GM12878 (cell line): ENCODE data around the gene GSAP. TPM values are rescaled to one million over a fixed set of nuclear protein-coding genes. Genes with fewer than 3 reads are reported as not detected.
"Not testable (repeated sequence)": the region's sequence is repeated elsewhere in the genome, so short reads cannot be mapped to it uniquely, and the experiment has no call there.

Source experiments
- ATAC-seq: fragments of 200-7000 bp; cut with Tn5 transposase; 3 replicates; pipeline ENCODE4 v1.9.1; 2020; ENCODE audit warnings: mild to moderate bottlenecking, moderate library complexity
- BruUV-seq: library from RNA; stranded (reverse); fragments of 400-500 nt; replicated peaks from 2 replicates; lab custom pipeline; 2021; lab: Mats Ljungman, UMichigan
- CTCF ChIA-PET: fragments of 300-600 bp; sonication (Branson Sonifier 250); formaldehyde crosslinking; extraction: SDS; loops from one replicate; lab custom pipeline; 2021; ENCODE audit warnings: inconsistent platforms; lab: Yijun Ruan, JAX
- POLR2A ChIA-PET: fragments of 350-600 bp; formaldehyde crosslinking; extraction: SDS; loops from one replicate; lab custom pipeline; 2021; ENCODE audit warnings: inconsistent platforms; lab: Charles Lee
- RAD21 ChIA-PET: fragments of 300-600 bp; sonication (Branson Sonifier 250); formaldehyde crosslinking; loops from one replicate; lab custom pipeline; 2023; ENCODE audit warnings: antibody characterized with exemption; ENCODE audit not compliant: unreplicated experiment; lab: Charles Lee
- SMC1A ChIA-PET: fragments of 300-600 bp; sonication (Branson Sonifier 250); formaldehyde crosslinking; loops from one replicate; lab custom pipeline; 2023; ENCODE audit not compliant: unreplicated experiment, uncharacterized antibody; lab: Charles Lee
- DNase-seq: peaks from one replicate; pipeline ENCODE4 v3.0.0-alpha.2; 2011; ENCODE audit warnings: low read depth, low spot score
- FAIRE-seq: peaks from 3 replicates; lab custom pipeline; 2011; peaks lifted over from hg19 to GRCh38; lab: Jason Lieb, UNC
- H2AFZ ChIP-seq: 2 replicates; pipeline ENCODE4 v1.6.0; 2011; ENCODE audit warnings: low read depth, low read length, control low read depth; ENCODE audit not compliant: control insufficient read depth
- H3K27ac ChIP-seq: 2 replicates; pipeline ENCODE4 v1.5.1; 2011; ENCODE audit warnings: control low read depth; ENCODE audit not compliant: control insufficient read depth, insufficient read depth
- H3K27me3 ChIP-seq, 2 experiments: replicated peaks in 1 of 2; 2 replicates each; pipeline versions ENCODE4 v1.6.0 to v1.6.1; 2011; ENCODE audit warnings: low read length in 1 of 2; ENCODE audit not compliant: control insufficient read depth in 2 of 2, insufficient read depth in 2 of 2
- H3K36me3 ChIP-seq, 2 experiments: 2 replicates each; pipeline ENCODE4 v1.5.1; 2011; ENCODE audit warnings: low read length in 1 of 2; ENCODE audit not compliant: control insufficient read depth in 2 of 2, insufficient read depth in 2 of 2
- H3K4me1 ChIP-seq: 2 replicates; pipeline ENCODE4 v1.6.1; 2011; ENCODE audit warnings: mild to moderate bottlenecking, low read length, moderate library complexity, mixed read lengths; ENCODE audit not compliant: control insufficient read depth, insufficient read depth
- H3K4me2 ChIP-seq: 2 replicates; pipeline ENCODE4 v1.6.0; 2011; ENCODE audit warnings: control low read depth; ENCODE audit not compliant: control insufficient read depth, insufficient read depth
- H3K4me3 ChIP-seq: fragments of 200-600 bp; sonication (generic); 2 replicates; pipeline ENCODE4 v1.5.1; 2016
- H3K79me2 ChIP-seq: 2 replicates; pipeline ENCODE4 v1.6.0; 2011; ENCODE audit warnings: low read length; ENCODE audit not compliant: control insufficient read depth, insufficient read depth
- H3K9ac ChIP-seq: 2 replicates; pipeline ENCODE4 v1.8.0; 2011; ENCODE audit warnings: low read length, control low read depth, mixed read lengths; ENCODE audit not compliant: control insufficient read depth, insufficient read depth
- H3K9me3 ChIP-seq: replicated peaks from 3 replicates; pipeline ENCODE4 v1.5.1; 2011; ENCODE audit warnings: mild to moderate bottlenecking, low read length; ENCODE audit not compliant: control insufficient read depth, insufficient read depth
- H4K20me1 ChIP-seq: 2 replicates; pipeline ENCODE4 v1.6.0; 2011; ENCODE audit not compliant: control insufficient read depth, insufficient read depth
- ATF7 ChIP-seq: fragments of 450-650 bp; IDR thresholded peaks from 2 replicates; pipeline ENCODE4 v1.6.1; 2016; ENCODE audit warnings: low read depth, mild to moderate bottlenecking
- BCL11A ChIP-seq: IDR thresholded peaks from 2 replicates; pipeline ENCODE4 v1.6.1; 2011; ENCODE audit warnings: low read depth, low read length
- BCL3 ChIP-seq: IDR thresholded peaks from 2 replicates; pipeline ENCODE4 v1.6.1; 2011; ENCODE audit warnings: borderline replicate concordance, low read depth, mild to moderate bottlenecking, moderate library complexity, low read length; ENCODE audit not compliant: insufficient read depth, poor library complexity, severe bottlenecking
- BMI1 ChIP-seq: fragments of 450-650 bp; IDR thresholded peaks from 2 replicates; pipeline ENCODE4 v1.6.1; 2016; ENCODE audit warnings: mild to moderate bottlenecking, moderate library complexity, borderline replicate concordance
- DPF2 ChIP-seq: fragments of 450-650 bp; IDR thresholded peaks from 2 replicates; pipeline ENCODE4 v1.6.1; 2017; ENCODE audit warnings: mild to moderate bottlenecking
- ETV6 ChIP-seq, 2 experiments: fragments of 450-650 bp in 1 of 2; IDR thresholded peaks in 1 of 2; conservative IDR thresholded peaks in 1 of 2; 2 replicates each; pipeline ENCODE4 v1.6.1; 2014; ENCODE audit warnings: antibody characterized with exemption in 1 of 2, borderline replicate concordance in 1 of 2, low read depth in 1 of 2, mild to moderate bottlenecking in 1 of 2, moderate library complexity in 1 of 2
- FOXM1 ChIP-seq: IDR thresholded peaks from 2 replicates; pipeline ENCODE4 v1.6.1; 2012; ENCODE audit warnings: low read depth, mild to moderate bottlenecking, inconsistent platforms, low read length, moderate library complexity
- HDGF ChIP-seq: fragments of 450-650 bp; IDR thresholded peaks from 2 replicates; pipeline ENCODE4 v1.6.1; 2016; ENCODE audit warnings: antibody characterized with exemption
- IKZF1 ChIP-seq: fragments of 450-650 bp; conservative IDR thresholded peaks from 2 replicates; pipeline ENCODE4 v1.6.1; 2017; ENCODE audit warnings: antibody characterized with exemption, mild to moderate bottlenecking
- JUNB ChIP-seq: IDR thresholded peaks from 2 replicates; pipeline ENCODE4 v1.6.1; 2016; ENCODE audit warnings: antibody characterized with exemption, mild to moderate bottlenecking
- MLLT1 ChIP-seq: fragments of 450-650 bp; IDR thresholded peaks from 2 replicates; pipeline ENCODE4 v1.6.1; 2016; ENCODE audit warnings: mild to moderate bottlenecking
- MTA2 ChIP-seq: fragments of 450-650 bp; IDR thresholded peaks from 2 replicates; pipeline ENCODE4 v1.6.1; 2016; ENCODE audit warnings: low read depth, mild to moderate bottlenecking, moderate library complexity
- NR2F1 ChIP-seq: fragments of 450-650 bp; conservative IDR thresholded peaks from 2 replicates; pipeline ENCODE4 v1.6.1; 2017; ENCODE audit warnings: mild to moderate bottlenecking
- RELB ChIP-seq: fragments of 450-650 bp; IDR thresholded peaks from 2 replicates; pipeline ENCODE4 v1.6.1; 2017; ENCODE audit warnings: low read depth, mild to moderate bottlenecking, moderate library complexity
- RUNX3 ChIP-seq: IDR thresholded peaks from 2 replicates; pipeline ENCODE4 v1.6.1; 2012; ENCODE audit warnings: low read length, inconsistent platforms
- SKIL ChIP-seq: fragments of 450-650 bp; IDR thresholded peaks from 2 replicates; pipeline ENCODE4 v1.6.1; 2017; ENCODE audit warnings: mild to moderate bottlenecking, low read depth, inconsistent platforms; ENCODE audit not compliant: poor library complexity, severe bottlenecking
- ZBED1 ChIP-seq: IDR thresholded peaks from 2 replicates; pipeline ENCODE4 v1.6.1; 2016; ENCODE audit warnings: borderline replicate concordance
- ZNF217 ChIP-seq: fragments of 450-650 bp; IDR thresholded peaks from 2 replicates; pipeline ENCODE4 v1.6.1; 2017; ENCODE audit warnings: antibody characterized with exemption, mild to moderate bottlenecking
- WGBS: methylation state at CpG from one replicate; pipeline ENCODE4 v1.1.6; 2016; ENCODE audit warnings: low lambda C conversion rate; ENCODE audit not compliant: insufficient replicate concordance, insufficient coverage; ENCODE audit errors: missing lambda C conversion rate; 5-methylcytosine and 5-hydroxymethylcytosine counted together
- in situ Hi-C: fragments of 300-500 bp; cut with MboI; formaldehyde crosslinking; loops from 9 replicates; pipeline ENCODE4 v1.14.3; 2018; ENCODE audit warnings: mixed read lengths
- intact Hi-C: fragments of 100-400 bp; cut with micrococcal nuclease; formaldehyde crosslinking; loops from one replicate; pipeline ENCODE4 v1.14.2; 2022; ENCODE audit not compliant: unreplicated experiment
- polyA plus RNA-seq, 11 experiments: library from polyadenylated mRNA; depleted of rRNA in 4 of 11; unstranded in 6 of 11; stranded (reverse) in 5 of 11; fragments of >200 nt; fragmentation: Nextera tagmentation in 4 of 11; fragmentation: Illumina TruSeq in 1 of 11; extraction: Ambion mirVana in 4 of 11; extraction: Trizol in 1 of 11; gene quantifications; 1 replicate in 1 of 11; 2 replicates in 10 of 11; pipeline versions ENCODE4 v1.2.1 to v1.2.3, GENCODE V29; 2011 to 2016; ENCODE audit warnings: inconsistent platforms in 2 of 11, missing spikeins in 2 of 11, low read depth in 1 of 11
- total RNA-seq, 4 experiments: library from RNA; depleted of rRNA in 3 of 4; stranded (reverse); fragments of >200 nt in 3 of 4; fragmentation: Illumina TruSeq in 1 of 4; extraction: Trizol in 1 of 4; gene quantifications; 2 replicates each; pipeline versions ENCODE4 v1.2.1 to v1.2.3, GENCODE V29; 2013 to 2021

The GSAP gene
- total and polyA plus RNA-seq, 10 of the 15 experiments (the other 5 are each of a cell fraction or from before 2014, with no cell fraction given), result 6.6 to 38.1 (median 21.8) TPM

- ChIA-PET RAD21 (interaction anchor here (1.0 to 2.4 kb wide), 2 partner anchors 38 to 49 kb away, joined by 3 to 10 read pairs; no protein-coding TSS in a partner anchor), POLR2A (interaction anchor here (1.2 kb wide), 1 partner anchor 79 kb away, joined by 4 read pairs; no protein-coding TSS in a partner anchor), SMC1A (interaction anchor here (0.9 to 1.6 kb wide), 5 partner anchors 13 to 73 kb away, joined by 3 to 7 read pairs (median 3); partner anchors contain the start of gene GSAP), CTCF (interaction anchor here (1.0 to 1.7 kb wide), 3 partner anchors 8 to 132 kb away, joined by 3 to 6 read pairs (median 4); no protein-coding TSS in a partner anchor)
- in situ Hi-C loops, BruUV-seq, H3K79me2 ChIP-seq, H3K27me3 ChIP-seq, H3K9ac ChIP-seq, H3K36me3 ChIP-seq, H4K20me1 ChIP-seq, H3K9me3 ChIP-seq, H3K27ac ChIP-seq, H2AFZ ChIP-seq: not testable (repeated sequence)
- ATAC-seq, result peak; percentile 88
- intact Hi-C loops, result loop anchor here (1.0 to 5.0 kb wide), 5 partner anchors 37 to 112 kb away; partner anchors contain the start of genes GSAP and PTPN12
- 0 out of 2 replicates have a peak overlapping the region, but pooled peaks have one; percentile 18 for H3K4me3 ChIP-seq
- FAIRE-seq, result peak; percentile 61
- WGBS, result 29% methylated on average over 6 of the region's 6 CpGs
- peak; percentile 63 for DNase-seq
- peaks cover 23% of the 10 kb centered on the region for H3K4me1 ChIP-seq
- H3K4me2 ChIP-seq, result peak overlapping the region; percentile 45
- TF ChIP-seq RUNX3 (peak; percentile 56), NR2F1 (peak; percentile 42), ATF7 (peak; percentile 71), DPF2 (peak; percentile 26; the same call in 1 of the 2 replicates), BMI1 (0 out of 2 replicates have a peak, but pooled peaks have one; percentile 23), ZNF217 (0 out of 2 replicates have a peak, but pooled peaks have one; percentile 25), BCL11A (peak; percentile 63), RELB (0 out of 2 replicates have a peak, but pooled peaks have one; percentile 19), BCL3 (peak; percentile 71), JUNB (peak; percentile 71), MLLT1 (0 out of 2 replicates have a peak, but pooled peaks have one; percentile 13), IKZF1 (peak; percentile 78), MTA2 (peak; percentile 66), ETV6 (conservative IDR thresholded peaks at IDR 0.05 in 1 of 2, IDR thresholded peaks at IDR 0.05 in 1 of 2; ENCODE audit: borderline replicate concordance in 1 of 2, low read depth in 1 of 2) (0 out of 4 replicates have a peak, but pooled peaks of 1 of the 2 experiments have one; percentile 31), ZBED1 (0 out of 2 replicates have a peak, but pooled peaks have one; percentile 32), HDGF (0 out of 2 replicates have a peak, but pooled peaks have one; percentile 56), SKIL (peak; percentile 30), FOXM1 (peak; percentile 54; the same call in 1 of the 2 replicates)
Observed at GRCh38 chr7:77463632-77464031, 47.5 kb upstream of the GSAP start.
